SK-N-SH (cell line): ENCODE results near the gene ADISSP.

Experiments used
- CTCF ChIP-seq: fragments of 200-600 bp; sonication (generic); IDR thresholded peaks from 2 replicates; pipeline ENCODE4 v1.6.1; 2017; ENCODE audit warnings: antibody characterized with exemption, mild to moderate bottlenecking, moderate library complexity
- MXI1 ChIP-seq: IDR thresholded peaks from 2 replicates; pipeline ENCODE4 v1.6.1; 2012; ENCODE audit warnings: mild to moderate bottlenecking, low read depth, low read length, improper control_type of control experiment
- RAD21 ChIP-seq: IDR thresholded peaks from 2 replicates; pipeline ENCODE4 v1.6.1; 2012; ENCODE audit warnings: mild to moderate bottlenecking, low read length
- TF ChIP-seq, protein P1 (sequence below): fragments of 150-350 bp; IDR thresholded peaks from 2 replicates; pipeline ENCODE4 v1.6.1; 2017; ENCODE audit warnings: antibody characterized with exemption, low read length, low read depth, borderline replicate concordance

DNA sequence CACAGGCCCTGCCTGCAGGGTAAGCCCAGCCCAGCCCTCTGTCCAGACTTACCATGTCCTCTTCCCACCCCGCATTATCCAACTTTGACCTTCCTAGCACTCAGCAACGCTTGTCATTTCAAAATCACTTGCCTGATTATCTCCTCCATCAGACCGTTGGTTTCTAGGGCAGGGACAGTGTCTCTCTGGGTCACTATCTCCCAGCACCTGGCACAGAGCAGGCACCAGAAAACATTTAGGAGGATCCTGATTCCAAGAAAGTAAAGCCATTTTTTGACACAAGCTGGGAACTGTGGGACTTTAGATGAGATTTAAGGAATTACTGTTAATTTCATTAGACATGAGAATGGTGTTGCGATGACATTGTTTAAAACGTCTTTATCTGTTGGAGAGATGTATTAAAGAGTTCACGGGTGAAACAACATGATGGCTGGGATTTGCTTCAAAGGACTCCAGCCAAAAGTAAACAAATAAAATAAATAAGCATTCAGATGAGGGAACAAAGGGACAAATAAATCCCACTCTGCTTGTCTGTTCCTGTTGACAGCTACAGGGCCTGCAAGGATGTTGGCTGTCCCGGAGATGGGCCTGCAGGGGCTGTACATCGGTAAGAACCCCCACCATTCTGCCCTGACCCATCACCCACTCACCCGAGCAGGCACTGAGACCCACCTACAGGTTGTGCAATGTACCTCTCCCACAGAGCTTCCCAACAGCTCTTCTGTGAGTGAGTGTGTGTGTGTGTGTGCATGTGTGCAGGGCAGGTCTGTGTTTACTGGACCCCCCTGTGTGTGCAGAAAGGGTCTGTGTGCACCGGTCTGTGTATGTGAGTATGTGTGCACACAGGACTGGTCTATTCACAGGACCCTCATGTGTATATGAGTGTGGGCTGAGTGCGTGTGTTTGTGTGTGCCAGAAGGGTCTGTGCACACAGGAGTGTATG lies 29.2 kb downstream of the ADISSP start:
- no peak for TF ChIP-seq CTCF
- no peak for TF ChIP-seq MXI1
- TF ChIP-seq, protein P1, sequence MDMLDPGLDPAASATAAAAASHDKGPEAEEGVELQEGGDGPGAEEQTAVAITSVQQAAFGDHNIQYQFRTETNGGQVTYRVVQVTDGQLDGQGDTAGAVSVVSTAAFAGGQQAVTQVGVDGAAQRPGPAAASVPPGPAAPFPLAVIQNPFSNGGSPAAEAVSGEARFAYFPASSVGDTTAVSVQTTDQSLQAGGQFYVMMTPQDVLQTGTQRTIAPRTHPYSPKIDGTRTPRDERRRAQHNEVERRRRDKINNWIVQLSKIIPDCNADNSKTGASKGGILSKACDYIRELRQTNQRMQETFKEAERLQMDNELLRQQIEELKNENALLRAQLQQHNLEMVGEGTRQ: no peak
- no peak for TF ChIP-seq RAD21
